CD14-positive monocyte (primary cell): Measurements from ENCODE around the gene ABCG5. TPM values are rescaled to one million over a fixed set of nuclear protein-coding genes. Genes with fewer than 3 reads are reported as not detected.

Experiments used
- DNase-seq, 3 donors: peaks; one replicate each; pipeline ENCODE4 v3.0.0-alpha.2; 2011 to 2022
- H2AFZ ChIP-seq: 2 replicates; pipeline ENCODE4 v1.6.0; 2012; ENCODE audit warnings: mild to moderate bottlenecking, low read depth, low read length, inconsistent platforms; ENCODE audit not compliant: insufficient read depth, poor library complexity, severe bottlenecking
- H3K27ac ChIP-seq, 2 donors: 1 replicate in 1 of 2; 2 replicates in 1 of 2; pipeline ENCODE4 v1.5.1; 2012 to 2013; ENCODE audit warnings: low read length in 2 of 2, control low read depth in 1 of 2, inconsistent platforms in 1 of 2, low read depth in 1 of 2, mild to moderate bottlenecking in 1 of 2
- H3K27me3 ChIP-seq, 2 donors: one replicate each; pipeline versions ENCODE4 v1.6.0 to v1.6.1; 2011 to 2013; ENCODE audit warnings: low read length in 2 of 2; ENCODE audit not compliant: control insufficient read depth in 2 of 2, insufficient read depth in 2 of 2
- H3K36me3 ChIP-seq, 2 donors: replicated peaks in 1 of 2; 1 replicate in 1 of 2; 2 replicates in 1 of 2; pipeline versions ENCODE4 v1.5.1 to v1.6.1; 2012 to 2013; ENCODE audit warnings: low read length in 2 of 2, control low read depth in 1 of 2, inconsistent platforms in 1 of 2, mild to moderate bottlenecking in 1 of 2; ENCODE audit not compliant: insufficient read depth in 2 of 2, control insufficient read depth in 1 of 2
- H3K4me1 ChIP-seq, 2 donors: 1 replicate in 1 of 2; 2 replicates in 1 of 2; pipeline versions ENCODE4 v1.5.1 to v1.6.1; 2012 to 2013; ENCODE audit warnings: low read length in 2 of 2, control low read depth in 1 of 2, inconsistent platforms in 1 of 2, mild to moderate bottlenecking in 1 of 2, moderate library complexity in 1 of 2; ENCODE audit not compliant: insufficient read depth in 2 of 2, control insufficient read depth in 1 of 2
- H3K4me2 ChIP-seq: replicated peaks from 2 replicates; pipeline ENCODE3; 2012; ENCODE audit warnings: low read length, moderate library complexity, mild to moderate bottlenecking; ENCODE audit not compliant: poor library complexity, severe bottlenecking; ENCODE audit errors: extremely low read depth
- H3K4me3 ChIP-seq, 3 experiments: fragments of 200-600 bp in 1 of 3; sonication (generic) in 1 of 3; replicated peaks in 1 of 3; 1 replicate in 2 of 3; 2 replicates in 1 of 3; pipeline ENCODE4 v1.5.1; 2011 to 2013; ENCODE audit warnings: low read length in 3 of 3, mild to moderate bottlenecking in 3 of 3, control low read depth in 2 of 3, low read depth in 2 of 3, inconsistent platforms in 1 of 3, moderate library complexity in 1 of 3
- H3K79me2 ChIP-seq: 2 replicates; pipeline ENCODE4 v1.6.0; 2012; ENCODE audit warnings: mild to moderate bottlenecking, control low read depth, inconsistent platforms, low read length, moderate library complexity; ENCODE audit not compliant: insufficient read depth
- H3K9ac ChIP-seq: 2 replicates; pipeline ENCODE4 v1.6.0; 2017; ENCODE audit warnings: low read length, mild to moderate bottlenecking; ENCODE audit not compliant: insufficient read depth, poor library complexity, severe bottlenecking
- H3K9me3 ChIP-seq, 2 donors: replicated peaks in 1 of 2; 1 replicate in 1 of 2; 2 replicates in 1 of 2; pipeline versions ENCODE4 v1.5.1 to v1.6.1; 2012 to 2013; ENCODE audit warnings: low read length in 2 of 2, control low read depth in 1 of 2; ENCODE audit not compliant: control insufficient read depth in 1 of 2, insufficient read depth in 1 of 2
- H4K20me1 ChIP-seq: 2 replicates; pipeline ENCODE4 v1.6.0; 2012; ENCODE audit warnings: mild to moderate bottlenecking, low read length, control low read depth, moderate library complexity; ENCODE audit not compliant: insufficient read depth
- H3K27ac Mint-ChIP-seq, 7 donors: one replicate each; pipeline ENCODE4 v1.8.0; 2020; ENCODE audit warnings: mild to moderate bottlenecking in 7 of 7, mixed read lengths in 7 of 7, moderate library complexity in 6 of 7, inconsistent platforms in 2 of 7
- H3K27me3 Mint-ChIP-seq, 3 donors: one replicate each; pipeline ENCODE4 v1.8.0; 2021 to 2022; ENCODE audit warnings: low read depth in 3 of 3, mild to moderate bottlenecking in 3 of 3, mixed read lengths in 3 of 3, moderate library complexity in 3 of 3, inconsistent platforms in 1 of 3
- H3K36me3 Mint-ChIP-seq, 2 donors: one replicate each; pipeline ENCODE4 v1.8.0; 2020; ENCODE audit warnings: mixed read lengths in 2 of 2, inconsistent platforms in 1 of 2, mild to moderate bottlenecking in 1 of 2
- H3K4me1 Mint-ChIP-seq: one replicate; pipeline ENCODE4 v1.8.0; 2020; ENCODE audit warnings: mild to moderate bottlenecking, mixed read lengths
- H3K4me3 Mint-ChIP-seq, 2 donors: one replicate each; pipeline ENCODE4 v1.8.0; 2020; ENCODE audit warnings: mild to moderate bottlenecking in 2 of 2, mixed read lengths in 2 of 2, moderate library complexity in 1 of 2
- H3K9me3 Mint-ChIP-seq, 7 donors: one replicate each; pipeline ENCODE4 v1.8.0; 2020 to 2022; ENCODE audit warnings: mixed read lengths in 7 of 7, mild to moderate bottlenecking in 6 of 7, moderate library complexity in 6 of 7, inconsistent platforms in 2 of 7
- CTCF ChIP-seq: fragments of 200-600 bp; IDR thresholded peaks from one replicate; pipeline ENCODE4 v1.8.0; 2022; ENCODE audit warnings: antibody characterized with exemption, mild to moderate bottlenecking
- WGBS: methylation state at CpG from one replicate; pipeline ENCODE4 v1.1.5; 2013; ENCODE audit warnings: missing lambda C conversion rate; ENCODE audit not compliant: insufficient coverage; 5-methylcytosine and 5-hydroxymethylcytosine counted together
- intact Hi-C, 2 donors: fragments of 100-400 bp; cut with micrococcal nuclease; formaldehyde crosslinking; loops; one replicate each; pipeline versions ENCODE4 v1.15.0 to v1.15.1; 2023
- polyA plus RNA-seq, 3 donors: library from polyadenylated mRNA; depleted of rRNA in 1 of 3; unstranded in 2 of 3; stranded (reverse) in 1 of 3; fragments of 300-500 nt in 2 of 3; fragments of >200 nt in 1 of 3; fragmentation: Illumina TruSeq in 2 of 3; gene quantifications; 1 replicate in 2 of 3; 2 replicates in 1 of 3; pipeline ENCODE4 v1.2.3, GENCODE V29; 2012 to 2021

Gene ABCG5
- polyA plus RNA-seq, 3 donors = not detected

- Histone ChIP-seq H3K9ac (no peak overlapping the region), H2AFZ (no peak overlapping the region), H3K4me1 (peaks cover 7 to 10% of the 10 kb centered on the region in 2 donors), H3K4me3 (no peak overlapping the region), H4K20me1 (no peaks in the 10 kb centered on the region), H3K27ac (no peak overlapping the region), H3K36me3 (no peaks in the 10 kb centered on the region), H3K79me2 (no peaks in the 10 kb centered on the region), H3K9me3 (no peaks in the 10 kb centered on the region), H3K4me2 (no peak overlapping the region), H3K27me3 (no peaks in the 10 kb centered on the region)
- H3K4me1 Mint-ChIP-seq = peaks cover 10% of the 10 kb centered on the region
- TF ChIP-seq CTCF = no peak
- intact Hi-C loops = loop anchor here in 1 of 2 donors (10.0 kb wide), 1 partner anchor 218 kb away; the partner anchor contains the start of gene LRPPRC
- no peaks in the 10 kb centered on the region for H3K27me3 Mint-ChIP-seq
- H3K4me3 Mint-ChIP-seq = no peak overlapping the region
- no peak overlapping the region for H3K27ac Mint-ChIP-seq
- no peaks in the 10 kb centered on the region for H3K9me3 Mint-ChIP-seq
- no peak for DNase-seq
- WGBS = no CpG with 5 or more reads among the region's 1 CpG
- no peaks in the 10 kb centered on the region for H3K36me3 Mint-ChIP-seq
These were observed 62.3 kb downstream of the ABCG5 start for GRCh38 chr2:43776324-43776723.

- Histone ChIP-seq H3K4me1 (peaks cover 7 to 10% of the 10 kb centered on the region in 2 donors), H3K36me3 (no peaks in the 10 kb centered on the region), H3K27ac (no peak overlapping the region), H3K9ac (peak overlapping the region; percentile 66), H3K79me2 (no peaks in the 10 kb centered on the region), H3K27me3 (no peaks in the 10 kb centered on the region), H2AFZ (peak overlapping the region; percentile 95), H3K9me3 (no peaks in the 10 kb centered on the region), H4K20me1 (no peaks in the 10 kb centered on the region), H3K4me2 (peak overlapping the region; percentile 75), H3K4me3 (peak overlapping the region; percentile 69 to 89 (median 76))
- Mint-ChIP-seq H3K27ac (peak overlapping the region in 1 of 7 donors; percentile 98), H3K4me3 (peak overlapping the region; percentile 97 to 98), H3K9me3 (peaks cover 0 to 1% (median 0%) of the 10 kb centered on the region in 7 donors), H3K27me3 (peaks cover 0 to 3% (median 0%) of the 10 kb centered on the region in 3 donors), H3K4me1 (peaks cover 10% of the 10 kb centered on the region), H3K36me3 (no peaks in the 10 kb centered on the region)
- TF ChIP-seq CTCF = no peak
- no peak for DNase-seq
- intact Hi-C loops = loop anchor here in 1 of 2 donors (10.0 kb wide), 1 partner anchor 220 kb away; the partner anchor contains the start of gene LRPPRC
- no CpG with 5 or more reads among the region's 7 CpGs for WGBS
These were observed 64.0 kb downstream of the ABCG5 start for GRCh38 chr2:43774617-43775016.
